ENCODE data around the gene DOC2A.
"Not testable (repeated sequence)": the region's sequence is repeated elsewhere in the genome, so short reads cannot be mapped to it uniquely, and the experiment has no call there.

DOC2A gene

GRCh38 chr16:30010844-30011713, at the start of gene DOC2A:
Gene DOC2A, minus strand, starts transcription at chr16:30011027. Its CDS starts 805 bp downstream, at chr16:30010222.
- DNase-seq (ENCODE audit: low read depth in 2 of 2, low spot score in 1 of 2) = no peak

- DNase-seq (ENCODE audit: low read depth in 2 of 2, low spot score in 1 of 2) = no peak
These were observed 49.5 kb upstream of the DOC2A start for GRCh38 chr16:30060346-30060745.

GRCh38 chr16:30054959-30055553, 44.2 kb upstream of the DOC2A start:
- DNase-seq (ENCODE audit: low read depth in 2 of 2, low spot score in 1 of 2) = no peak

GRCh38 chr16:30054451-30054850, 43.6 kb upstream of the DOC2A start:
- DNase-seq (ENCODE audit: low read depth in 2 of 2, low spot score in 1 of 2) = no peak

- no peak for DNase-seq (ENCODE audit: low read depth in 2 of 2, low spot score in 1 of 2)
These were observed 42.7 kb upstream of the DOC2A start for GRCh38 chr16:30053376-30054015.

GRCh38 chr16:30052671-30053372, 42.0 kb upstream of the DOC2A start:
- peak; percentile 81 to 86 for DNase-seq (ENCODE audit: low read depth in 2 of 2, low spot score in 1 of 2)

GRCh38 chr16:30051518-30051917, 40.7 kb upstream of the DOC2A start:
- DNase-seq (ENCODE audit: low read depth in 2 of 2, low spot score in 1 of 2) = no peak

GRCh38 chr16:30049871-30050270, 39.0 kb upstream of the DOC2A start:
- DNase-seq (ENCODE audit: low read depth in 2 of 2, low spot score in 1 of 2) = no peak

- no peak for DNase-seq (ENCODE audit: low read depth in 2 of 2, low spot score in 1 of 2)
These were observed 35.8 kb upstream of the DOC2A start for GRCh38 chr16:30046588-30046987.

GRCh38 chr16:30046178-30046577, 35.4 kb upstream of the DOC2A start:
- no peak for DNase-seq (ENCODE audit: low read depth in 2 of 2, low spot score in 1 of 2)

- DNase-seq (ENCODE audit: low read depth in 2 of 2, low spot score in 1 of 2) = no peak
These were observed 31.0 kb upstream of the DOC2A start for GRCh38 chr16:30041841-30042240.

GRCh38 chr16:30040690-30041089, 29.9 kb upstream of the DOC2A start:
- DNase-seq (ENCODE audit: low read depth in 2 of 2, low spot score in 1 of 2) = not testable (repeated sequence)

- no peak for DNase-seq (ENCODE audit: low read depth in 2 of 2, low spot score in 1 of 2)
These were observed 29.4 kb upstream of the DOC2A start for GRCh38 chr16:30040221-30040620.

- no peak for DNase-seq (ENCODE audit: low read depth in 2 of 2, low spot score in 1 of 2)
These were observed 22.4 kb upstream of the DOC2A start for GRCh38 chr16:30033270-30033669.

- DNase-seq (ENCODE audit: low read depth in 2 of 2, low spot score in 1 of 2) = peak in 1 of 2 donors; percentile 28
These were observed 21.4 kb upstream of the DOC2A start for GRCh38 chr16:30032083-30032819.

- no peak for DNase-seq (ENCODE audit: low read depth in 2 of 2, low spot score in 1 of 2)
These were observed 20.7 kb upstream of the DOC2A start for GRCh38 chr16:30031477-30031918.

- DNase-seq (ENCODE audit: low read depth in 2 of 2, low spot score in 1 of 2) = no peak
These were observed 20.1 kb upstream of the DOC2A start, which contains the start of gene TLCD3B for GRCh38 chr16:30030841-30031413. Gene TLCD3B, minus strand, starts transcription at chr16:30031271. Its CDS starts 744 bp downstream, at chr16:30030527.

GRCh38 chr16:30030011-30030685, 19.3 kb upstream of the DOC2A start:
- DNase-seq (ENCODE audit: low read depth in 2 of 2, low spot score in 1 of 2) = no peak

GRCh38 chr16:30028438-30029076, 17.7 kb upstream of the DOC2A start:
- DNase-seq (ENCODE audit: low read depth in 2 of 2, low spot score in 1 of 2) = no peak

Data from stimulated activated CD8-positive, alpha-beta memory T cell treated with anti-CD3 and anti-CD28 coated beads, Interleukin-4, amount 100 ng/mL, for 1 hour (primary cell).